Right renal pelvis (tissue), 4 donors: ENCODE data around the gene PRKG1. TPM values are rescaled to one million over a fixed set of nuclear protein-coding genes. Genes with fewer than 3 reads are reported as not detected.
"Not testable (repeated sequence)": the region's sequence is repeated elsewhere in the genome, so short reads cannot be mapped to it uniquely, and the experiment has no call there.

ENCODE experiments used
- DNase-seq, 4 donors: peaks; one replicate each; pipeline ENCODE4 v3.0.0-alpha.2; 2013; ENCODE audit warnings: low read depth in 4 of 4, low spot score in 3 of 4, missing footprints in 1 of 4
- polyA plus RNA-seq, 4 donors: library from polyadenylated mRNA; unstranded; fragments of 120-200 nt; gene quantifications; one replicate each; pipeline ENCODE4 v1.2.1, GENCODE V29; 2013; ENCODE audit not compliant: insufficient read length in 4 of 4

PRKG1 gene
- polyA plus RNA-seq, 4 donors, result 13.3 to 16.0 (median 14.3) TPM

GRCh38 chr10:51709324-51709972 is 635.2 kb downstream of the PRKG1 start:
- DNase-seq, result no peak

- DNase-seq, result no peak
Observed at GRCh38 chr10:51711519-51711891, 637.2 kb downstream of the PRKG1 start.

GRCh38 chr10:51716981-51717380 is 642.7 kb downstream of the PRKG1 start:
- no peak for DNase-seq

- no peak for DNase-seq
Observed at GRCh38 chr10:51718804-51719291, 644.6 kb downstream of the PRKG1 start.

- DNase-seq, result no peak
Observed at GRCh38 chr10:51724038-51724437, 649.8 kb downstream of the PRKG1 start.

- peak in 2 of 4 donors; percentile 16 to 18 for DNase-seq
Observed at GRCh38 chr10:51729822-51730555, 655.7 kb downstream of the PRKG1 start.

GRCh38 chr10:51733057-51733456 is 658.8 kb downstream of the PRKG1 start:
- DNase-seq, result no peak

GRCh38 chr10:51743146-51743545 is 668.9 kb downstream of the PRKG1 start:
- DNase-seq, result no peak

- DNase-seq, result no peak
Observed at GRCh38 chr10:51744235-51745000, 670.1 kb downstream of the PRKG1 start.

GRCh38 chr10:51745397-51745796 is 671.1 kb downstream of the PRKG1 start:
- no peak for DNase-seq

- no peak for DNase-seq
Observed at GRCh38 chr10:51747216-51747615, 672.9 kb downstream of the PRKG1 start.

- no peak for DNase-seq
Observed at GRCh38 chr10:51748959-51749358, 674.7 kb downstream of the PRKG1 start.

- DNase-seq, result no peak
Observed at GRCh38 chr10:51758366-51758765, 684.1 kb downstream of the PRKG1 start.

GRCh38 chr10:51758838-51759237 is 684.6 kb downstream of the PRKG1 start:
- DNase-seq, result not testable (repeated sequence)

GRCh38 chr10:51759896-51760534 is 685.7 kb downstream of the PRKG1 start:
- no peak for DNase-seq

- no peak for DNase-seq
Observed at GRCh38 chr10:51760864-51761640, 686.8 kb downstream of the PRKG1 start.

GRCh38 chr10:51763746-51764145 is 689.5 kb downstream of the PRKG1 start:
- no peak for DNase-seq

- DNase-seq, result no peak
Observed at GRCh38 chr10:51765284-51765971, 691.1 kb downstream of the PRKG1 start.

GRCh38 chr10:51766423-51767102 is 692.3 kb downstream of the PRKG1 start:
- DNase-seq, result no peak
